Gastrocnemius medialis (tissue), 4 donors: Measurements from ENCODE around the gene MRPS12.
"Not testable (repeated sequence)": the region's sequence is repeated elsewhere in the genome, so short reads cannot be mapped to it uniquely, and the experiment has no call there.

Experiments
- CTCF ChIP-seq, 5 experiments: fragments of 450-650 bp in 3 of 5; fragments of 200-600 bp in 2 of 5; sonication (generic) in 2 of 5; IDR thresholded peaks in 4 of 5; conservative IDR thresholded peaks in 1 of 5; 1 replicate in 4 of 5; 2 replicates in 1 of 5; pipeline ENCODE4 v1.5.1; 2016 to 2019; ENCODE audit warnings: antibody characterized with exemption in 5 of 5, mild to moderate bottlenecking in 3 of 5, moderate library complexity in 3 of 5
- POLR2A ChIP-seq, 2 donors: fragments of 450-650 bp; IDR thresholded peaks; one replicate each; pipeline ENCODE4 v1.6.1; 2017; ENCODE audit warnings: antibody characterized with exemption in 2 of 2, mild to moderate bottlenecking in 2 of 2, moderate library complexity in 2 of 2

GRCh38 chr19:38966149-38966548 lies 35.4 kb downstream of the MRPS12 start:
- not testable (repeated sequence) for TF ChIP-seq POLR2A (IDR thresholded peaks at IDR 0.05); CTCF (IDR thresholded peaks at IDR 0.05 in 4 of 5, conservative IDR thresholded peaks at IDR 0.05 in 1 of 5)
